ENCODE results near the gene RPS6KB1.

DNA sequence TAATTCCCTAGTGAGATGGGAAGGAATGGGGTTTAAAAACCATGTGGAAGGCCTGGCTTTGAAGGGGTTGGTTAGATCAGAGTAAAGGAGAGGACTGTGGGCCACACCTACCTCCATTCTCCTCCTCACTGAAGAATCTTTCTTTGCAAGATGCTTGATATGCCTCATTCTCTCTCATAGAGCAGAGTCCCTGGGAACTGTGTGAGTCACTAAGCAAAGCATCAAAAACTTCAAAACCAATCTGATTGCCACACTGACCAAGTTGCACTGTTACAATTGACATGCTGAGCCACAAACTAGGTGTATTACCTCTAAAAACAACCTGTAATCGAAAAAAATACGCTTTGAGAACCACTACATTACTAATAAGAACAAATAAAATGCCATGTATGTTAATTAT lies 2.2 kb upstream of the RPS6KB1 start:
- TF ChIP-seq, protein P1, sequence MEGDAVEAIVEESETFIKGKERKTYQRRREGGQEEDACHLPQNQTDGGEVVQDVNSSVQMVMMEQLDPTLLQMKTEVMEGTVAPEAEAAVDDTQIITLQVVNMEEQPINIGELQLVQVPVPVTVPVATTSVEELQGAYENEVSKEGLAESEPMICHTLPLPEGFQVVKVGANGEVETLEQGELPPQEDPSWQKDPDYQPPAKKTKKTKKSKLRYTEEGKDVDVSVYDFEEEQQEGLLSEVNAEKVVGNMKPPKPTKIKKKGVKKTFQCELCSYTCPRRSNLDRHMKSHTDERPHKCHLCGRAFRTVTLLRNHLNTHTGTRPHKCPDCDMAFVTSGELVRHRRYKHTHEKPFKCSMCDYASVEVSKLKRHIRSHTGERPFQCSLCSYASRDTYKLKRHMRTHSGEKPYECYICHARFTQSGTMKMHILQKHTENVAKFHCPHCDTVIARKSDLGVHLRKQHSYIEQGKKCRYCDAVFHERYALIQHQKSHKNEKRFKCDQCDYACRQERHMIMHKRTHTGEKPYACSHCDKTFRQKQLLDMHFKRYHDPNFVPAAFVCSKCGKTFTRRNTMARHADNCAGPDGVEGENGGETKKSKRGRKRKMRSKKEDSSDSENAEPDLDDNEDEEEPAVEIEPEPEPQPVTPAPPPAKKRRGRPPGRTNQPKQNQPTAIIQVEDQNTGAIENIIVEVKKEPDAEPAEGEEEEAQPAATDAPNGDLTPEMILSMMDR (IDR thresholded peaks at IDR 0.05): no peak
- TF ChIP-seq POLR2A (IDR thresholded peaks at IDR 0.05): no peak

Data from body of pancreas (tissue), 4 donors.